Immature natural killer cell (primary cell): ENCODE data around the gene HAGH. TPM values are rescaled to one million over a fixed set of nuclear protein-coding genes. Genes with fewer than 3 reads are reported as not detected.

Experiments used
- DNase-seq, 3 donors: peaks; one replicate each; pipeline ENCODE4 v3.0.0; 2022; ENCODE audit warnings: mixed read lengths in 1 of 3
- H3K27ac Mint-ChIP-seq, 6 donors: one replicate each; pipeline ENCODE4 v1.8.0; 2020; ENCODE audit warnings: mixed read lengths in 6 of 6, mild to moderate bottlenecking in 5 of 6, inconsistent platforms in 4 of 6, moderate library complexity in 3 of 6
- H3K27me3 Mint-ChIP-seq, 3 donors: one replicate each; pipeline ENCODE4 v1.8.0; 2020 to 2021; ENCODE audit warnings: low read depth in 3 of 3, mild to moderate bottlenecking in 3 of 3, mixed read lengths in 3 of 3, moderate library complexity in 3 of 3, inconsistent platforms in 1 of 3
- H3K36me3 Mint-ChIP-seq, 3 donors: one replicate each; pipeline ENCODE4 v1.8.0; 2020; ENCODE audit warnings: mixed read lengths in 3 of 3, inconsistent platforms in 2 of 3, mild to moderate bottlenecking in 2 of 3
- H3K4me1 Mint-ChIP-seq, 2 donors: one replicate each; pipeline ENCODE4 v1.8.0; 2020; ENCODE audit warnings: inconsistent platforms in 2 of 2, mild to moderate bottlenecking in 2 of 2, mixed read lengths in 2 of 2, moderate library complexity in 1 of 2
- H3K4me3 Mint-ChIP-seq, 5 donors: one replicate each; pipeline ENCODE4 v1.8.0; 2020; ENCODE audit warnings: mild to moderate bottlenecking in 5 of 5, mixed read lengths in 5 of 5, inconsistent platforms in 3 of 5, moderate library complexity in 3 of 5
- H3K9me3 Mint-ChIP-seq, 6 donors: one replicate each; pipeline ENCODE4 v1.8.0; 2020; ENCODE audit warnings: mild to moderate bottlenecking in 6 of 6, mixed read lengths in 6 of 6, inconsistent platforms in 4 of 6, moderate library complexity in 3 of 6
- polyA plus RNA-seq, 3 donors: library from polyadenylated mRNA; unstranded; fragments of 300-500 nt; fragmentation: Illumina TruSeq; gene quantifications; one replicate each; pipeline ENCODE4 v1.2.3, GENCODE V29; 2021

Gene HAGH
- polyA plus RNA-seq, 3 donors from 2014 or later, result 53.0 to 54.7 (median 54.3) TPM

GRCh38 chr16:1791943-1792812, 34.4 kb downstream of the HAGH start:
- H3K36me3 Mint-ChIP-seq, result peaks cover 0 to 5% (median 3%) of the 10 kb centered on the region in 3 donors
- DNase-seq, result no peak
- H3K27ac Mint-ChIP-seq, result no peak overlapping the region

DNA sequence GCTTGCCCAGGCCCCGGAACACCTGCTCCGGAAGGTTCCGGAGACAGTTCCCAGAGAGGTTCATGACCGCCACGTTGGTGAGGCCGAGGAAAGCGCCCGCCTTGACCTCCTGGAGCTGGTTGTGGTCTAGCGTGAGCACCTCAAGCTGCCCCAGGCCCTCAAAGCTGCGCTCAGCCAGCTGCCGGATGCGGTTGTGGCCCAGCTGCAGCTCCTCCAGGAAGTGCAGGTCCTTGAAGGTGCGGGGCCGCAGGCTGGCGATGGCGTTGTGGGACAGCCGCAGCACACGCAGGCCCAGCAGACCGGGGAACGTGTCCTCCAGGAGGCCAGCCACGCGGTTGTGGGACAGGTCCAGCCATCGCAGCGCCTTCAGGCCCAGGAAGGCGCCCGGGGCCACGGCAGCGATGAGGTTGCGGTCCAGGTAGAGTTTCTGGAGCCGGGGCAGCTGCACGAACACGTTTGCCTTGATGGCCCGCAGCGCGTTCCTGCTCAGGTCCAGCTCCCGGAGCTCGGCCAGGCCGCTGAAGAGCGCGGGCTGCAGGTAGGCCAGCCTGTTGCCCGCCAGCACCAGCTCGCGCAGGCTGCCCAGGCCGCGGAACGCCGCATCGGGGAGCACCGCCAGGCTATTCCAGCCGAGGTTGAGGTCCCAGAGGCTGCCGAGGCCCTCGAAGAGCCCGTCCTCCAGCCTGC, 35.2 kb downstream of the HAGH start:
- no peak for DNase-seq
- Mint-ChIP-seq H3K27ac (no peak overlapping the region), H3K4me3 (no peak overlapping the region), H3K4me1 (peaks cover 0 to 1% of the 10 kb centered on the region in 2 donors), H3K36me3 (peaks cover 0 to 5% (median 3%) of the 10 kb centered on the region in 3 donors), H3K27me3 (peaks cover 0 to 4% (median 1%) of the 10 kb centered on the region in 3 donors), H3K9me3 (no peaks in the 10 kb centered on the region)

More at GRCh38 chr16:1791943-1792812, 34.4 kb downstream of the HAGH start:
- Mint-ChIP-seq H3K27me3 (peaks cover 0 to 6% (median 1%) of the 10 kb centered on the region in 3 donors), H3K4me3 (no peak overlapping the region), H3K4me1 (peaks cover 0 to 1% of the 10 kb centered on the region in 2 donors), H3K9me3 (peaks cover 0 to 3% (median under 1%) of the 10 kb centered on the region in 6 donors)

DNA sequence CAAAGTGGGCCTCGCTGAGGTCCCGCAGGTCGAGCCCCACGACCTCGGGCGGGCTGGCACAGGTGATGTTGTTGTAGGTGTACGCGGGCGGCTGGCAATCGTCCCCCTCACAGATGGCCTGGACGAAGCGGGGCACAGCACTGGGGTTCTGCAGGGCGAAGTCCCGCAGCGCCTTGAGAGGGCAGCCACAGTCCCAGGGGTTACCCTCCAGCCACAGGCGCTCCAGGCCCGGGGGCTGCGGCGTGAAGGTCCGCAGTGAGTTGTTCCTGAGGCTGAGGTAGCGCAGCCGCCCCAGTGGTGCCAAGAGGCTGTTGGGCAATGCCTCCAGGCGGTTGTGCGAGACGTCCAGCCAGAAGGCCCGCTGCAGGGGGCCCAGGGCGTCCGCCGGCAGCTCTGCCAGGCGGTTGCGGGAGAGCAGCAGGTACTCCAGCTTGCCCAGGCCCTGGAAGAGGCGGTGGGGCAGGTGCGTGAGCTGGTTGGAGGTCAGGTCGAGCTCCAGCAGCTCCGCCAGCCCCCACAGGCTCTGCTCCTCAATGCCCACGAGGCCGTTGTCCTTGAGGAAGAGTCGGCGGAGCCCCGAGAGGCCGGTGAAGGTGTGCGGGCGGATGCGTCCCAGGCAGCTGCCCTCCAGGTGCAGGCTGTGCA, 35.9 kb downstream of the HAGH start:
- no peak overlapping the region for H3K4me3 Mint-ChIP-seq
- peaks cover 0 to 5% (median 3%) of the 10 kb centered on the region in 3 donors for H3K36me3 Mint-ChIP-seq
- H3K4me1 Mint-ChIP-seq, result peaks cover 0 to 3% of the 10 kb centered on the region in 2 donors
- no peak overlapping the region for H3K27ac Mint-ChIP-seq
- no peak for DNase-seq
- peaks cover 0 to 4% (median 1%) of the 10 kb centered on the region in 3 donors for H3K27me3 Mint-ChIP-seq
- no peaks in the 10 kb centered on the region for H3K9me3 Mint-ChIP-seq

DNA sequence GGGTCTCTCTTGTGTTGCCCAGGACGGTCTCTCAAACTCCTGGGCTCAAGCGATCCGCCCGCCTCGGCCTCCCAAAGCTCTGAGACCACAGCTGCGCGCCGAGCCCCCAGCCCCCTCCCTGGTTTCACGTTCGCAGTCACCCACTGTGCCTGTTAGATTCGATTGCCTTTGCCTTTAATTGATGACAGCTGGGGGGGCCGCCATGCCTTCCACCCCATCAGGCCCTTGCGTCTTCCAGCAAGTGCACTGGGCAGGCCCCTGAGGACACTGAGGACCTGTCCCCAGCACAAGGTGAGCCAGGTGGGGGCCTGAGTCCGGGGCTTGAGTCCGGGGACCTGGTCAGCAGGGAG, 36.4 kb downstream of the HAGH start:
- Mint-ChIP-seq H3K4me1 (peaks cover 2 to 4% of the 10 kb centered on the region in 2 donors), H3K27ac (no peak overlapping the region), H3K36me3 (peaks cover 0 to 5% (median 3%) of the 10 kb centered on the region in 3 donors), H3K4me3 (no peak overlapping the region), H3K27me3 (peaks cover 0 to 4% (median 1%) of the 10 kb centered on the region in 3 donors), H3K9me3 (no peaks in the 10 kb centered on the region)
- no peak for DNase-seq

- DNase-seq, result no peak
- Mint-ChIP-seq H3K9me3 (no peaks in the 10 kb centered on the region), H3K36me3 (peaks cover 0 to 5% (median 3%) of the 10 kb centered on the region in 3 donors), H3K27me3 (peaks cover 0 to 4% (median 1%) of the 10 kb centered on the region in 3 donors), H3K27ac (no peak overlapping the region), H3K4me3 (no peak overlapping the region), H3K4me1 (peaks cover 6 to 8% of the 10 kb centered on the region in 2 donors)
Observed at GRCh38 chr16:1789643-1790045, 37.0 kb downstream of the HAGH start.

DNA sequence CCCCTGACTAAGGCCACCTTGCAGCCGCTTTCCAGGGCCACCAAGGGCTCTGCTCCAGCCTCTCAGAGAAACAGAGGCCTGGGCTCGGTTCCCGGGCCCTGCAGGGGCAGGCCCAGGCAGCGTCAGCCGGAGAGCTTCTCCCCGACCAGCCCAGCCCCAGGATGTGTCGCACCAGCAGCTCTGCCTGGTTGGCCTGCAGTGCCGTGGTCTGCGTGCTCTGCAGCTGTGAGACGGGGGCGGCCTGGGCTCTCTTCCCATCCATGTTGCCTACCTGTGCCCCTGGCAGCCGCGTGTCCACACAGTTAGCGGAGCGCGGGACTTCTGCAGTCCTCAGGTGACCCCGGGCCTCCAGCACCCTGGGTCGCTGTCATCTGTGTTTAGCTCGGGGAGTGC, 37.9 kb downstream of the HAGH start:
- Mint-ChIP-seq H3K4me3 (no peak overlapping the region), H3K9me3 (no peaks in the 10 kb centered on the region), H3K36me3 (peaks cover 0 to 5% (median 3%) of the 10 kb centered on the region in 3 donors), H3K4me1 (peaks cover 6 to 12% of the 10 kb centered on the region in 2 donors), H3K27ac (no peak overlapping the region), H3K27me3 (peaks cover 0 to 4% (median 1%) of the 10 kb centered on the region in 3 donors)
- DNase-seq, result no peak

GRCh38 chr16:1788095-1788707, 38.4 kb downstream of the HAGH start:
- H3K27ac Mint-ChIP-seq, result no peak overlapping the region
- no peaks in the 10 kb centered on the region for H3K9me3 Mint-ChIP-seq
- peaks cover 11 to 17% of the 10 kb centered on the region in 2 donors for H3K4me1 Mint-ChIP-seq
- DNase-seq, result no peak
- no peak overlapping the region for H3K4me3 Mint-ChIP-seq
- peaks cover 0 to 4% (median 1%) of the 10 kb centered on the region in 3 donors for H3K27me3 Mint-ChIP-seq
- peaks cover 0 to 5% (median 3%) of the 10 kb centered on the region in 3 donors for H3K36me3 Mint-ChIP-seq

- peaks cover 13 to 19% of the 10 kb centered on the region in 2 donors for H3K4me1 Mint-ChIP-seq
- peaks cover 3 to 7% (median 5%) of the 10 kb centered on the region in 3 donors for H3K27me3 Mint-ChIP-seq
- peaks cover 0 to 5% (median 3%) of the 10 kb centered on the region in 3 donors for H3K36me3 Mint-ChIP-seq
- H3K9me3 Mint-ChIP-seq, result no peaks in the 10 kb centered on the region
- H3K4me3 Mint-ChIP-seq, result no peak overlapping the region
- H3K27ac Mint-ChIP-seq, result no peak overlapping the region
- no peak for DNase-seq
Observed at GRCh38 chr16:1787322-1788094, 39.1 kb downstream of the HAGH start.

DNA sequence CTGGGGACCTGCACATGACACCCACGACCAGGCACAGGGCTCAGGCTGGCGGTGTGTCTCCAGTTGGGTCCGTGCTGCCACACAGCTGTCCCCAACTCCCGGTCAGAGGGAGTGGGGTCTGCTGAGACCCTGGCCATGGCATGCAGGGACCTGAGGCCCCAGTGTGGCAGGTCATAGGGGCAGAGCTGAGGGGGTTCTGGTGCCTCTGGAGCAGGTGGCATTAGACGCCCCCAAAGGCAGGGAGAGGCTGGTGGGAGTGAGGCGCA, 39.6 kb downstream of the HAGH start:
- DNase-seq, result no peak
- peaks cover 5 to 9% (median 6%) of the 10 kb centered on the region in 3 donors for H3K27me3 Mint-ChIP-seq
- H3K27ac Mint-ChIP-seq, result no peak overlapping the region
- no peak overlapping the region for H3K4me3 Mint-ChIP-seq
- H3K36me3 Mint-ChIP-seq, result peaks cover 0 to 5% (median 3%) of the 10 kb centered on the region in 3 donors
- no peaks in the 10 kb centered on the region for H3K9me3 Mint-ChIP-seq
- H3K4me1 Mint-ChIP-seq, result peaks cover 14 to 21% of the 10 kb centered on the region in 2 donors

GRCh38 chr16:1786242-1787055, 40.2 kb downstream of the HAGH start:
- peaks cover 5 to 11% (median 6%) of the 10 kb centered on the region in 3 donors for H3K27me3 Mint-ChIP-seq
- H3K4me1 Mint-ChIP-seq, result peaks cover 19 to 25% of the 10 kb centered on the region in 2 donors
- no peak overlapping the region for H3K27ac Mint-ChIP-seq
- no peaks in the 10 kb centered on the region for H3K9me3 Mint-ChIP-seq
- no peak overlapping the region for H3K4me3 Mint-ChIP-seq
- peaks cover 0 to 5% (median 3%) of the 10 kb centered on the region in 3 donors for H3K36me3 Mint-ChIP-seq
- DNase-seq, result no peak

DNA sequence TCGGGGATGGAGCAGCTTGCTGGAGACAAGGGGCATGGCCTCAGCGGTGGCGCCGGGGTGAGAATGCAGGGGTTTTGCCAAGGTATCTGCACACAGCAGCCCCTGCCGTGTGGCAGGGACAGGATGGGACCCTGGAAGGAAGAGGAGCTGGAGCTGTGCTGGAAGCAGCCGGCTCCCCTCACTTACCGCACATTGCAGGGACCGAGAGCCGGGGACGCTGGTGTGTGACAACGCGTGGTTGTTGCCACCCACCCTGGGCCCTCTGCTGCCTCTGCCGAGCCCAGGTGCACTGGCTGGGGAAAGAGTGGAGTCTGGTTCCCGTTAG, 40.8 kb downstream of the HAGH start:
- H3K36me3 Mint-ChIP-seq, result peaks cover 0 to 5% (median 3%) of the 10 kb centered on the region in 3 donors
- no peak overlapping the region for H3K4me3 Mint-ChIP-seq
- H3K4me1 Mint-ChIP-seq, result peaks cover 25 to 30% of the 10 kb centered on the region in 2 donors
- no peak overlapping the region for H3K27ac Mint-ChIP-seq
- H3K9me3 Mint-ChIP-seq, result no peaks in the 10 kb centered on the region
- peaks cover 5 to 11% (median 6%) of the 10 kb centered on the region in 3 donors for H3K27me3 Mint-ChIP-seq
- DNase-seq, result no peak
